CD4-positive, alpha-beta T cell treated with Interleukin-1 beta for 1 hour (primary cell): ENCODE measurements around the gene ZKSCAN1.
"Not testable (repeated sequence)": the region's sequence is repeated elsewhere in the genome, so short reads cannot be mapped to it uniquely, and the experiment has no call there.

ENCODE experiments used
- DNase-seq, 2 donors: peaks; one replicate each; pipeline ENCODE4 v3.0.0-alpha.2; 2020 to 2022

Gene ZKSCAN1

DNA sequence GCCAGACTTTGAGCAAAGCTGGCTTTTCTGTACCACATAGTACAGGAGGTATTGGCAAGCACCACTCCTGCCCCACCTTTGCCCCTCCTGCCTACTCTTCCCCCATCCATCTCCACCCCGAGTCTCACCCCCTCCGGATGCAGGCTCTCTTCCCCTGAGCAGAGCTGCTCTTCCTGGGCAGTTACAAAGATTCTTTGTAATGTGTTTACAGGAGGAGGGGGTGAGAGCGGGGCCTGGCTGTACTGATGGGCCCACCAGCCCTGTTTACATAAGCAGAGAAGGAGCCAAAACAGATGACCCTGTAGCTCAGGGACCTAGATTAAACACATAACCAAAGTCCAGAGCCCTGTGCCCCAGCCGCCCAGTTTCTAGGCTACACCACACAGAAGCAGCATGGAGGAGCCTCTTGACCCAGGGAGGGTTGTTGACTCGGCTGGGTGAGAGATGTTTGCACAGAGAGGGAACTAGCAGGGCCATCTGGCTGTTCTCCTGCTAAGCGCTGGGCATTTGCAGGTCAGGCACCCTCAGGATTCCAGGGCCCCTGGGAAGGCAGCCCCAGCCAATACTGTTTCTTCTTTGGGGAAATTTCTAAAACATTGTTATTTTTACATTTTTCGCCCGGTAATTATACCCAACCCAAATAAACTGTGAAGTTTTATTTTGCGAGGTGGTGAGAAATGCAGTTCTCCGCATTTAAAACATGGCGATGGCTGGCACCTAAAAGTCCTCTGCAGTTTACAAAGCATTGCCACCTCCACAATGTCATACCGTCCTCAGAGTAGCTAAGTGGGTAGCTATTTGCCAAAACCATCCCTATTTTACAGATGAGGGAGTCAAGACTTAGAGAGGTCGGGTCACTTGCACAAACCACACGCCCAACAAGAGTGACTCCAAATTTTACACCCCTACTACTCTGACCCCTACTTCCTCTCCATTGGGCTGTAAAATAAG is 11.4 kb upstream of the ZKSCAN1 start:
- DNase-seq: no peak

DNA sequence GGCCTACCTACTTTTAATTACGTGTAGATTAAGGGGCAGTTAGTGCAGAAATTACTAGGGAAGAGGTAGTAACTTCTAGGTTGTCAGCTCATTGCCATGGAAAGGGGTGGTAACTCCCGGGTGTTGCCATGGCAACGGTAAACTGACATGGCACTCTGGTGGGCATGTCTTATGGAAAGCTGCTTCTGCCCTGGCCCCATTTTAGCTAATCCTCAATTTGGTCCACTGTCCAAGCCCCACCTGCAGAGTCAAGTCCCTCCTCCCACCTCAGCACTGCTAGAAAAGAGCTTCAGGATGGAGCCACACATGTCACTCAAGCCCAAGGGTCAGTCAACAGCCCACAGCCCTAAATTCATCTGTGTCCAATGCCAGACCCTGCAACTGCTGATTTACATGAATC is 7.5 kb upstream of the ZKSCAN1 start:
- no peak for DNase-seq

DNA sequence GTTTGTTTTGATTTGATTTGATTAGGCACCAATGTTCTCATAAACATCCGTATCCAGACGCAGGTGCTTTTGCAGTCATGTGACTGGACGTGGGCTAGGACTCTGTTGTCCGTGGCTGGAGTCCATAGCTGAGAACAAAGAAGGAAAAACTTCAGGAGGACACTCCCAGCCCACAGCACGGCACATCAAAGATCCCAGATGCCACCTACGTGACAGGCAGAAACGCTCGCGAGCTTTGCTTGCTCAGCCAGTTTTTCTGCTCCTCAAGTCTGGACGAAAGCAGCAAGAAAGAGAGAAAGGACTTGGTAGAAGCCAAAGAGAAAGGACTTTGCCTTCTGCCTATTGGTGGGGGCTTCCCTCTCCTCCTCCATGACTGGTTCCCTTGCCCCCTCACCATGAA is 6.9 kb upstream of the ZKSCAN1 start:
- no peak for DNase-seq

DNA sequence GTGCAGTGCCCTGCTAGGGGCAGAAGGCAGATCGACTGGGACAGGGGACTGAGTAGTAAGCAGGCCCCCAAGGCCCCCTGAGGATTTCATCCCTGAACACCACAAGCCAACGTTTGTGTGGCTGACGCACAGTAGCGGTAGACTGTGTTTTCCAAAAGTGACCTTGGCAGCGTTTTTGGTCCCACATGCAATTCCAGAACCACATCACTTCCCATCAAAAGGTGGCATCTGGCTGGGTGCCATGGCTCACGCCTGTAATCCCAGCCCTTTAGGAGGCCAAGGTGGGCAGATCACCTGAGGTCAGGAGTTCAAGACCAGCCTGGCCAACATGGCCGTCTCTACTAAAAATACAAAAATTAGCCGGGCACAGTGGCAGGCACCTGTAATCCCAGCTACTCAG is 5.4 kb upstream of the ZKSCAN1 start:
- DNase-seq: not testable (repeated sequence)

DNA sequence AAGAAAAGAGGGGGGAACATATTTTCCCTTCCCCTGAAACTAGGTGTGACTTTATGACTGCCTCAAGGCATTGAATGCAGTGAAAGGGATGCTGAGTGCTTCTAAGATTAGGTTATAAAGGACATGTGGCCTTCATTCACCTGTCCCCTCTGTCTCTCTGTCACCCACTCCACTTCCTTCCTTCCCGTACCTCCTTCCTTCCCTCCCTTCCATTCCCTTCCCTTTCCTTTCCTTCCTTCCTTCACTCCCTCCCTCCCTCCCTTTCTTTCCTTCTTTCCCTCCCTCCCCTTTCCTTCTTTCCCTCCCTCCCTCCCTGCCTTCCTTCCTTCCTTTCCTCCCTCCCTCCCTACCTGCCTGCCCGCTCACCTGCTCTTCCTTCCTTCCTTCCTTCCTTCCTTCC is 4.5 kb upstream of the ZKSCAN1 start:
- no peak for DNase-seq

DNA sequence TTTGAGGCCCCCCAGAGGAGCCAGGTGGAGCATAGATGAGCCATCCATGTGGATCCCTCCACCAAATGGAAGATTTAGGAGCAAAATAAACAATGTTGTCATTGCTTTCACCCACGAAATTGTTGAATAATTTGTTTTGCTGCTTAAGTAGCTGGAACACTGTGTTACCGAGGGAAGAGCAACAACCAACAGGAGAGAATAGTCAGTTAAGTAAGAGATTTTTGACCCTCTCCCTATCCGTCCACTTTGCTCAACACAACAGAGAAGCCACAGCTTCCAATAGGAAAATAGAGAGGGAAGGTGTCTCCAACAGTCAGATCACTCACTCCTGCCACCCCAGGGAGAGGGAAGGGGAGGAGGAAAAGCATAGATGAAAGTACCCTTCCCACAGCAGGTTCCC is 3.9 kb upstream of the ZKSCAN1 start:
- no peak for DNase-seq

DNA sequence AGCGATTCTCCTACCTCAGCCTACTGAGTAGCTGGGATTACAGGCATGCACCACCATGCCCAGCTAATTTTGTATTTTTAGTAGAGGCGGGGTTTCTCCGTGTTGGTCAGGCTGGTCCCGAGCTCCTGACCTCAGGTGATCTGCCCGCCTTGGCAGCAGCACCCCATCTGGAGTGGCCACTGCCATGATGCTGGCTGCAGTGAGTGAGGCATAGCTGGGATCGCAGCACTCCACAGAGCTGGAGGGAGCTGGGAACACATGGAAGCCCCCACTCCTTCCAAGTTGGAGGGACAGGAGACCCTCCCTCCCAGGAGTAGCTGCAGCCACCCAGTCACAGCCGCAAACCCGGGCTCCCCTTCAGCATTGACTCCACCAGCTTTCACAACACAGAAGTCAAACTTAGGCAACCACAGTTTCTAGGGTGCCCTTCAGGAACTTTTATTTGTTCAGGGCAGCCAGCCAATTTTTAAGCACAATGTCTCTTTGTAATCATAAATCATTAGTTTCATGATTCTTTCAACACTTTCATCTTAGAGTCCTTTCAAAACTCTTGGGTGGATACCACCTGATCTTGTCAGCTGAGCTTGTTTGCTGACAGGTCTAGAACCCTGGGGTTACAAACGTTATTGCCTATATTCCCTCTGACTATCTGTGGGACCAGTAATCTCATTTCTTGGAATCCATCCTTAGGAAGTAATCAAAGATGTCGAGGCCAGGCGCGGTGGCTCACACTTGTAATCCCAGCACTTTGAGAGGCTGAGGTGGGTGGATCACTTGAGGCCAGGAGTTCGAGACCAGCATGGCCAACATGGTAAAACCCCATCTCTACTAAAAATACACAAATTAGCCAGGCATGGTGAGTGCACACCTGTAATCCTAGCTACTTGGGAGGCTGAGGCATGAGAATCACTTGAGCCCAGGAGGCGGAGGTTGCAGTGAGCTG is 2.7 kb upstream of the ZKSCAN1 start:
- DNase-seq: not testable (repeated sequence)

DNA sequence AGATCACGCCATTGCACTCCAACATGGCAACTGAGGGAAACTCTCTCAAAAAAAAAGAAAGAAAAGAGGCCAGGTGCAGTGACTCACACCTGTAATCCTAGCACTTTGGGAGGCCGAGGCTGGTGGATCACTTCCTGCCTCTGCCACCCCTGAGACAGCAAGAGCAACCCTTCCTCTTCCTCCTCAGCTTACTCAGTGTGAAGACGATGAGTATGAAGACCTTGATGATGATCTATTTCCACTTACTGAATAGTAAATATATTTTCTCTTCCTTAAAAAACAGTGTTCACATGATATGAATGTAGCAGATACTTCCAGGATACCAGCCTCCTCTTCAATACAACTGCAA is 2.1 kb upstream of the ZKSCAN1 start:
- no peak for DNase-seq

DNA sequence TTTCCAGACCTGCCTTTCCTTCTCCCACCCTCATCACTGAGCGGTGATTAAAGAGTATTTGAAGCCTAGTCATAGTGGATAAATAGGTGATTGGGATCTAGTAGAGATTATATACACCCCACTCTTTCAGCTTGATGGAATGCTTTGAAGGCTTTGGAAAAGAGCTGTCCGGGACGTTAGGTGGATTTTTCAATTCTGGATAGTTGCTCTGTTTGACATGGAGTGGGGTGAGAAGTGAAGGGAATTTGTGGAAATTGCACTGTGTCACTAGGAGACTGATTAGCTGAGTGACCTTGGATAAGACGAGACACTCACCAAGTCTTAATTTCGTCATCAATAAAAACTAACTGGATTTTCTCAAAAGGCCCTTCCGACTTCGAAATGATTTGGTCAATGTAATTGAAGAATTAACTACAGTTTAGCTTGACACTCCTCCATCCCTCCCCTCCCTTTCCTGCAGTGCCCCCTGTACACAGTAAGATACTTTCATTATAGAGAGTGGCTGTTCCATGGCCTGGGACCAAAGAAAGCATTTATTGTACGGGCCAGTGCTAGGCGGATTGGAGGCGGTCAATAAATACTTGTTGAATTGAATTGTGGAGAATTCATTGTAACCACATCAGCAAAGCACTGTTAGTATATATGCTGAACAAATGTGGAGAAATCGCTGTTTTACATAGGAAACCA is 962 bp downstream of the ZKSCAN1 start:
- no peak for DNase-seq

DNA sequence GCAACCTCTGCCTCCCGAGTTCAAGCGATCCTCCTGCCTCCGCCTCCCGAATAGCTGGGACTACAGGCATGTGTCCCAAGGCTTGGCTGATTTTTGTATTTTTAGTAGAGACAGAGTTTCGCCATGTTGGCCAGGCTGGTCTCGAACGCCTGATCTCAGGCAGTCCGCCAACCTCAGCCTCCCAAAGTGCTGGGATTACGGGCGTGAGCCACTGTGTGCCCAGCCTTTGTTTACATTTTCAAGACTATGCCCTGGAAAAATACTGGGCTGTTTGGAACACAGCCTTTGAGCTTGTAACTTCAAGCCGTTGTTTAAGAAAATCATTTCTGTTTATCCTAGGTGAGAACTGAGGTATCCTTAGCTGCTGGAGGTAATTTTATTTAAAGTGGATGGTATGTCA is 1.9 kb downstream of the ZKSCAN1 start:
- DNase-seq: no peak

DNA sequence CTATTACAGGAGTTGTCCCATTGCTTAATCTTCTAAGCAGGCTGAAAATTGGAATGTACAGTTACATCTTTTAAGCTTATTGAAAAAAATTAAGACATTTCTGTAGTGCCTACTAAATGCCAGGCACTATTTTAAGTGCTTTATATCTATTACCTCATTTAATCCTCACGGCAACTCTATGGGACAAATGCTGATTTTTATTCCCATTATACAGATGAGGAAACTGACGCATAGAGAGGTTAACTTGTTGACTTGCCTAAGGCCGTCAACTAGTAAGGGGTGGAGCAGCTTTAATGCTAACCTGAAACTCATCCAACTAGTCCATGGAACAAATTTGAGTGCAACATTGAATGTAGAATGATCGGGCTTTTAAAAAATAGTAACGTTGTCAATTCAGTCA is 2.5 kb downstream of the ZKSCAN1 start:
- no peak for DNase-seq

DNA sequence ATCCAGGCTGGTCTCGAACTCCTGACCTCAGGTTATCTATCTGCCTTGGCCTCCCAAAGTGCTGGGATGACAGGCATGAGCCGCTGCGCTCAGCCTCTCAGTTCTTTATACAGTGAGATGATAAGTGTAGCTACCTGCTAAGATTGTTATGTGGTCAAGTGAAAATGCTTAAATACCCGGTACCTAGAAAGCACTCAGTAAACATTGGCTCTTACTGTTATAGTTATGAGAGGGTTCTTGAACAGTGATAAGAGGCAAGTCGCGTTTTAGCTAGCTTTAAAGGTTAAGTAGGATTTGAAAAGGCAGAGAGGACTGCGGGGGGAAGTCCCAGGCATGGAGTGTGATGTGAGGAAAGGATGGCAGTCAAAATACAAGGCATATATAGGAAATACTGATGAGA is 4.5 kb downstream of the ZKSCAN1 start:
- DNase-seq: no peak

DNA sequence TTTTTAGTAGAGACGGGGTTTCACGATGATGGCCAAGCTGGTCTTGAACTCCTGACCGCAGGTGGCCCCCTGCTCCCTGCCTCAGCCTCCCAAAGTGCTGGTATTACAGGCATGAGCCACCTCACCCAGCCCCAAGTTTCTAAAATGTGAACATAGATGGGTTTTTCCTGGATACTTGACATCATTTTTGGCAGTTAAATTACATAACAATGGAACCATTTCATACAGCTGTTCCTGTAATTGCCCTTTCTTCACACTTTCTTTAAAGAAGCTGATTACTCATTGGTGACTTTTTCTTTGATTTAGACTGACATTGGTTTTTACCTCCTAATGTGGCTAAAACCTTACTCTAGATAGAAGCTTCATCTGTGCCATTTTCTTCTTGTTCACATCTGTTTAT is 5.9 kb downstream of the ZKSCAN1 start:
- DNase-seq: no peak

DNA sequence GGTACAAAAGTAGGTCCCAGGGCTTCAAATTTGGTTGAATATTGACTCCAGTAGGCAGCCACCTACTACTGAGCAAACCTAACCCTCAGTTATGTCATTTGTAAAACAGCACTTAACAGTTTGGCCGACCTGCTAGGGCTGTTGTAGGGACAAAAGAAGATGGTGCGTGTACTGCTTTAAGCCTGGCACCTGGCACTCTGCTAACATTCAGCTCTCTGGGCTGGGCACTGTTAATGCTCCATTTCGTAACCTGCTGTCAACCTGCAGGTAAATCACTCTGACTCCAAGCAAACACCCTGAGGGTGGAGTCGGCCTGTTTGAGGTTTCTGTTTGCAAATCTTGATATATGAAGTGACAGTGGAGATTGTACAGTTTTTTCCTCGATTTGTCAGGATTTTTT is 7.2 kb downstream of the ZKSCAN1 start:
- DNase-seq: no peak

DNA sequence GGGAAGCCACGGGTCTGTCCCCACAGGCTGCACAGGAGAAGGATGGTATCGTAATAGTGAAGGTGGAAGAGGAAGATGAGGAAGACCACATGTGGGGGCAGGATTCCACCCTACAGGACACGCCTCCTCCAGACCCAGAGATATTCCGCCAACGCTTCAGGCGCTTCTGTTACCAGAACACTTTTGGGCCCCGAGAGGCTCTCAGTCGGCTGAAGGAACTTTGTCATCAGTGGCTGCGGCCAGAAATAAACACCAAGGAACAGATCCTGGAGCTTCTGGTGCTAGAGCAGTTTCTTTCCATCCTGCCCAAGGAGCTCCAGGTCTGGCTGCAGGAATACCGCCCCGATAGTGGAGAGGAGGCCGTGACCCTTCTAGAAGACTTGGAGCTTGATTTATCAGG is 8.1 kb downstream of the ZKSCAN1 start:
- no peak for DNase-seq

DNA sequence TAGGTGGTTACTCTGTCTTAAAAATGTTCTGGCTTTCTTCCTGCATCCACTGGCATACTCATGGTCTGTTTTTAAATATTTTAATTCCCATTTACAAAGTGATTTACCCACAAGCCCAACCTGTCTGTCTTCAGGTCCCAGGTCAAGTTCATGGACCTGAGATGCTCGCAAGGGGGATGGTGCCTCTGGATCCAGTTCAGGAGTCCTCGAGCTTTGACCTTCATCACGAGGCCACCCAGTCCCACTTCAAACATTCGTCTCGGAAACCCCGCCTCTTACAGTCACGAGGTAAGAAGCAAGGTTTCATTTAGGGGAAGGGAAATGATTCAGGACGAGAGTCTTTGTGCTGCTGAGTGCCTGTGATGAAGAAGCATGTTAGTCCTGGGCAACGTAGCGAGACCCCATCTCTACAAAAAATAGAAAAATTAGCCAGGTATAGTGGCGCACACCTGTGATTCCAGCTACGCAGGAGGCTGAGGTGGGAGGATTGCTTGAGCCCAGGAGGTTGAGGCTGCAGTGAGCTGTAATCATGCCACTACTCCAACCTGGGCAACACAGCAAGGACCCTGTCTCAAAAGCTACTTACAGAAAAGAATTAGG is 8.7 kb downstream of the ZKSCAN1 start:
- DNase-seq: no peak

DNA sequence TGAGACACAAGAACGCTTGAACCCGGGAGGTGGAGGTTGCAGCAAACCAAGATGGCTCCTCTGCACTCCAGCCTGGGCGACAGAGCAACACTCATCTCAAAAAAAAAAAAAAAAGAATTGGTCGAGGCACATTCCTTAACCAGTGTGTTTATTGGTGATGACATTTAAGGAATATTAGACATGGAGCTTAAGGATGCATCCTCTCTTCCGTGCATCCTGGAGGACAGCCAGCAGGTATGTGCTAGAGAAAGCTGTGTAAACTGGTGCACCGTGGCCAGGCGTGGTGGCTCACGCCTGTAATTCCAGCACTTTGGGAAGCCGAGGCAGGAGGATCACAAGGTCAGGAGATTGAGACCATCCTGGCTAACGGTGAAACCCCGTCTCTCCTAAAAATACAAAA is 11.8 kb downstream of the ZKSCAN1 start:
- DNase-seq: no peak

DNA sequence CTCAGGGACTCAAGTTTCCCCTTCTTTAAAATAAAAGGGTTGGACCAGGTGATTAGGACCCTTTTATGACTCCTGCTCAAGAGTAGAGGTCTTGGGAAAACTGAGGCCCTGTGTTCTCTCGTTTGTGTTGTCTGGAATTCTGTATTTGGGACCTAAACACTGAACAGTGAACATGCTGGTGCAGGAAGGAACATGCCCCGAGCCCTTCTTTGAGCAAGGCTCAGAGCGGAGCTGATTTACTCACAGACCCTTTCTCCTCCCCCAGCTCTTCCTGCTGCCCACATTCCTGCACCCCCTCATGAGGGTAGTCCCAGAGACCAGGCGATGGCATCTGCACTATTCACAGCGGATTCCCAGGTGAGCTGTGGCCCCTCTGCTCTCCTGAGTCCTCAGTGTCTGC is 14.2 kb downstream of the ZKSCAN1 start:
- DNase-seq: no peak

DNA sequence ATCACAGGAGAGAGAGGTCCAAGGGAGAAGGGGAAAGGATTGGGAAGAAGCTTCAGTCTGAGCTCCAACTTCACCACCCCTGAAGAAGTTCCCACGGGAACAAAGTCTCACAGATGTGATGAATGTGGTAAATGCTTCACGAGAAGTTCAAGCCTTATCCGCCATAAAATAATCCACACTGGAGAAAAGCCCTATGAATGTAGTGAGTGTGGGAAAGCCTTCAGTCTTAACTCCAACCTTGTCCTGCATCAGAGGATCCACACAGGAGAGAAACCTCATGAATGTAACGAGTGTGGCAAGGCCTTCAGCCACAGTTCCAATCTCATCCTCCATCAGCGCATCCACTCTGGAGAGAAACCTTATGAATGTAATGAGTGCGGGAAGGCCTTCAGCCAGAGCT is 18.1 kb downstream of the ZKSCAN1 start:
- DNase-seq: no peak

DNA sequence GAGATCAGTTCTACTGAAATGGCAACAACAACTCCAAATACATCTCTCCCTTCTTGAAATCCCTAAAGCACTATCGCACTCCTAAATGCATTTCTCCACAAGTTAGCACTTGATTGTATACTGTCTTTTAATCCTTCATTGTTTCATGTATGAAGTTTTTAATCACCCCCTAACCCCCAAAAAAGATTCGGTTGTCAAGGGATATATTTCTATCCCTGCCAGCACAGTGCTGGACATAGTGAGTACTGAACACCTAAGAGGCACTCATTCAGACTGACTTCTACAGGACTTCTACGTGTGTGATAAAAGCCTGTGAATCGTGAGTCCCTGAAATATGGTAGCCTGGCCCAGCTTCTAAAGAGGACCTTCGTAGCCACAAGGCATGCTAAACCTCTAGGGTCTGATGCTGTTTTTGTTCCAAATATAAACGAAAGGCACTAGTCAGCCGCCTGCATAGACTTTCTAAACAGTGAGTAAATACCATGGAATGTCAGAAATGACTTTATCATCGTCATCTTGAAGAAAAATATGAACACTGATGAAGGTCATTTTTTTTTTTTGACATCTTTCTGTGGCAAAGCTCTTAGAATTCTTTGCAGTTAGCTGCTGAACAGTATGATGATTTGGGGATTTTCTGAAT is 19.6 kb downstream of the ZKSCAN1 start:
- DNase-seq: no peak

DNA sequence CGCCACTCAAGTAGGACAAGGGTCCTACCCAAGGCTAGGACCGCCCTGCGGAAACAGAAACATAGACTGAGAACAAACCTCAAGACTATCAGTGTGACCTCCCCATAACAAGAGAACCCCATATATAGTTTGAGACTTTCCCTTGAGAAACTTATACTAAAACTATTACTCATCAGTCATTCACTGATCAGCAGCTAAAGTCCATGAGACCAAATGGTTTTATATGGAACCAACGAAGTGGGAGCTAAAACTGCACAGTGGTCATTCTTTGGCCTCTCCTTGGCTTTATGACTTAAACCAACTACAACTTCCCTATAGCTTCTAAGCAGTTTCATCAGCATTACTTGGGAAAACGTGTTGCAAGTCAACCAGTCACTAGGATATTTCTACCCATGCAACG is 20.5 kb downstream of the ZKSCAN1 start:
- DNase-seq: no peak

DNA sequence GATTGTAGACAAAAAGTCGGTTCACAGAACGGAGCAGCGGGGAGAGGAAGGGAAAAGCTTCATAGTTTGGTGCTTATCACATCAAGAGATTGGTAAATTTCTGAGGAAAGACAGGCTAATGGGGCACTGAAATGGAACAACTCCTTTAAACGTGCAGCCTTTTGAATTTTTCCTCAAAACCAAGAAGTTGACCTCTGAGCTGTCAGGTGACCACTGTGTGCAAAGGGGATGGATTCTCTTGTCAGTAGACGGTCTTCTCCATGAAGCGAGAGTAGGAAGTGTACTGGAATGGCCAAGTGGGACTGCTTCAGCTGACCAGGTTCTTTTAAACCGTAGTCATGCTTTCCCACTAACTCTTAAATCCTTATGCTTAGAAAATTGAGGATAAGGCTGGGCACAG is 22.9 kb downstream of the ZKSCAN1 start:
- no peak for DNase-seq
